Naive thymus-derived CD4-positive, alpha-beta T cell (primary cell): ENCODE measurements around the gene MAMSTR. TPM values are rescaled to one million over a fixed set of nuclear protein-coding genes. Genes with fewer than 3 reads are reported as not detected.
A peak's percentile ranks its signal among the peaks of the same experiment; 100 is the strongest.
"Not testable (repeated sequence)": the region's sequence is repeated elsewhere in the genome, so short reads cannot be mapped to it uniquely, and the experiment has no call there.

Experiments
- ATAC-seq: fragments of 150-1000 bp; cut with Tn5 transposase; 2 replicates; pipeline ENCODE4 v1.10.0; 2021; ENCODE audit warnings: mild to moderate bottlenecking, moderate library complexity
- CTCF ChIA-PET: fragments of 350-600 bp; sonication (Branson Sonifier 250); formaldehyde crosslinking; loops from one replicate; lab custom pipeline; 2021; ENCODE audit warnings: antibody characterized with exemption; lab: Charles Lee
- POLR2A ChIA-PET: fragments of 350-600 bp; sonication (Branson Sonifier 250); formaldehyde crosslinking; loops from one replicate; lab custom pipeline; 2021; ENCODE audit warnings: antibody characterized with exemption, inconsistent platforms; lab: Charles Lee
- DNase-seq, 9 donors: peaks; one replicate each; pipeline versions ENCODE4 v3.0.0 to v3.0.0-alpha.2; 2020 to 2022; ENCODE audit warnings: mixed read lengths in 1 of 9
- H3K27ac ChIP-seq: one replicate; pipeline ENCODE4 v1.7.0; 2013; ENCODE audit warnings: mild to moderate bottlenecking, low read depth, low read length, moderate library complexity
- H3K27me3 ChIP-seq, 2 donors: one replicate each; pipeline ENCODE4 v1.7.0; 2013; ENCODE audit warnings: low read length in 2 of 2, mild to moderate bottlenecking in 2 of 2, moderate library complexity in 2 of 2; ENCODE audit not compliant: control insufficient read depth in 2 of 2, insufficient read depth in 2 of 2
- H3K36me3 ChIP-seq, 3 experiments: 1 replicate in 2 of 3; 2 replicates in 1 of 3; pipeline ENCODE4 v1.7.0; 2013; ENCODE audit warnings: low read length in 3 of 3, mild to moderate bottlenecking in 3 of 3, moderate library complexity in 1 of 3; ENCODE audit not compliant: insufficient read depth in 3 of 3, control insufficient read depth in 2 of 3
- H3K4me1 ChIP-seq, 2 donors: one replicate each; pipeline ENCODE4 v1.7.0; 2013; ENCODE audit warnings: low read length in 2 of 2, mild to moderate bottlenecking in 2 of 2, moderate library complexity in 1 of 2; ENCODE audit not compliant: control insufficient read depth in 2 of 2, insufficient read depth in 2 of 2
- H3K4me3 ChIP-seq: 2 replicates; pipeline ENCODE4 v1.7.0; 2013; ENCODE audit warnings: mild to moderate bottlenecking, low read length
- H3K9me3 ChIP-seq, 3 experiments: 1 replicate in 2 of 3; 2 replicates in 1 of 3; pipeline ENCODE4 v1.7.0; 2013; ENCODE audit warnings: low read length in 3 of 3; ENCODE audit not compliant: control insufficient read depth in 2 of 3
- H3K27ac Mint-ChIP-seq, 9 donors: one replicate each; pipeline ENCODE4 v1.8.0; 2020 to 2022; ENCODE audit warnings: mixed read lengths in 9 of 9, mild to moderate bottlenecking in 8 of 9, moderate library complexity in 5 of 9, inconsistent platforms in 2 of 9
- H3K27me3 Mint-ChIP-seq, 5 donors: one replicate each; pipeline ENCODE4 v1.8.0; 2021 to 2022; ENCODE audit warnings: mixed read lengths in 5 of 5, mild to moderate bottlenecking in 1 of 5
- H3K36me3 Mint-ChIP-seq, 5 donors: one replicate each; pipeline ENCODE4 v1.8.0; 2020 to 2022; ENCODE audit warnings: mixed read lengths in 5 of 5, mild to moderate bottlenecking in 3 of 5, inconsistent platforms in 1 of 5
- H3K4me1 Mint-ChIP-seq, 7 donors: one replicate each; pipeline ENCODE4 v1.8.0; 2020 to 2022; ENCODE audit warnings: mixed read lengths in 7 of 7, mild to moderate bottlenecking in 3 of 7, inconsistent platforms in 1 of 7
- H3K4me3 Mint-ChIP-seq, 10 donors: one replicate each; pipeline ENCODE4 v1.8.0; 2020 to 2022; ENCODE audit warnings: mild to moderate bottlenecking in 10 of 10, mixed read lengths in 10 of 10, moderate library complexity in 6 of 10, inconsistent platforms in 2 of 10
- H3K9me3 Mint-ChIP-seq, 11 donors: one replicate each; pipeline ENCODE4 v1.8.0; 2020 to 2022; ENCODE audit warnings: mixed read lengths in 11 of 11, mild to moderate bottlenecking in 4 of 11, inconsistent platforms in 1 of 11, moderate library complexity in 1 of 11
- intact Hi-C, 2 donors: fragments of 100-400 bp; cut with micrococcal nuclease; formaldehyde crosslinking; loops; one replicate each; pipeline ENCODE4 v1.15.1; 2023
- polyA plus RNA-seq, 2 donors: library from polyadenylated mRNA; unstranded; fragments of 300-500 nt; fragmentation: Illumina TruSeq; gene quantifications; one replicate each; pipeline ENCODE4 v1.2.3, GENCODE V29; 2021
- total RNA-seq, 6 experiments: library from RNA in 5 of 6; stranded (reverse) in 5 of 6; gene quantifications; 1 replicate in 5 of 6; 2 replicates in 1 of 6; pipeline ENCODE4 v1.2.3 and lab custom pipeline; 2021 to 2026

MAMSTR gene
- total and polyA plus RNA-seq, 7 experiments from 2014 or later = 0.25 to 2.1 (median 0.87) TPM

DNA sequence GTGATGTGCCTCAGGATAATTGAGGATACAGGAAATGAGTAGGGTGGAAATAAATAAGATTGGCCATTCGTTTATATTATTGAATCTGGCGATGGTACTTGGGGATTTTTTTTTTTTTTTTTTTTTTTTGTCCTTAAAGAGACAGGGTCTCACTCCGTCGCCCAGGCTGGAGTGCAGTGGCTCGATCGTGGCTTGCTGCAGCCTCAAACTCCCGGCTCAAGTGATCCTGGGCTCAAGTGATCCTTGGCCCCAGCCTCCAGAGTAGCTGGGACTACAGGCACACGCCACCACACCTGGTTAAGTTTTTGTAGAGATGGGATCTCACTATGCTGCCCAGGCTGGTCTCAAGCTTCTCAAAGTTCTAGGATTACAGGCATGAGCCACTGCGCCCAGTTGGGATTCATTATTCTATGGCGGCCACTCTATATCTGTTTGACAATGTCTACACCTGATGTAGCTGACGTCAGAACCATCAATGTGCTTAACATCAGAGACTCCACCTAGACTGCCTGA is 2.7 kb upstream of the MAMSTR start:
- intact Hi-C loops = loop anchor here (5.0 to 10.0 kb wide), 3 partner anchors 115 to 1153 kb away; partner anchors contain the start of genes AKT1S1 (in 1 of the 2), HSD17B14 (in 1 of the 2) and TBC1D17 (in 1 of the 2)
- ATAC-seq (no peak), DNase-seq (no peak)
- peaks cover 5 to 27% of the 10 kb centered on the region in 2 donors for H3K4me1 ChIP-seq
- Mint-ChIP-seq H3K36me3 (peaks cover 9 to 17% (median 14%) of the 10 kb centered on the region in 5 donors), H3K27ac (peak overlapping the region in 3 of 9 donors; percentile 28 to 84 (median 52)), H3K4me3 (peak overlapping the region in 3 of 10 donors; percentile 16 to 49 (median 27)), H3K4me1 (peaks cover 24 to 40% (median 35%) of the 10 kb centered on the region in 7 donors), H3K9me3 (peaks cover 0 to 17% (median 15%) of the 10 kb centered on the region in 11 donors), H3K27me3 (no peaks in the 10 kb centered on the region)
- no peak overlapping the region for H3K27ac ChIP-seq
- H3K27me3 ChIP-seq = no peaks in the 10 kb centered on the region
- ChIA-PET CTCF (no interaction called here), POLR2A (no interaction called here)
- H3K4me3 ChIP-seq = no peak overlapping the region
- no peaks in the 10 kb centered on the region for H3K36me3 ChIP-seq
- peaks cover 0 to 9% (median 0%) of the 10 kb centered on the region in 3 experiments for H3K9me3 ChIP-seq

DNA sequence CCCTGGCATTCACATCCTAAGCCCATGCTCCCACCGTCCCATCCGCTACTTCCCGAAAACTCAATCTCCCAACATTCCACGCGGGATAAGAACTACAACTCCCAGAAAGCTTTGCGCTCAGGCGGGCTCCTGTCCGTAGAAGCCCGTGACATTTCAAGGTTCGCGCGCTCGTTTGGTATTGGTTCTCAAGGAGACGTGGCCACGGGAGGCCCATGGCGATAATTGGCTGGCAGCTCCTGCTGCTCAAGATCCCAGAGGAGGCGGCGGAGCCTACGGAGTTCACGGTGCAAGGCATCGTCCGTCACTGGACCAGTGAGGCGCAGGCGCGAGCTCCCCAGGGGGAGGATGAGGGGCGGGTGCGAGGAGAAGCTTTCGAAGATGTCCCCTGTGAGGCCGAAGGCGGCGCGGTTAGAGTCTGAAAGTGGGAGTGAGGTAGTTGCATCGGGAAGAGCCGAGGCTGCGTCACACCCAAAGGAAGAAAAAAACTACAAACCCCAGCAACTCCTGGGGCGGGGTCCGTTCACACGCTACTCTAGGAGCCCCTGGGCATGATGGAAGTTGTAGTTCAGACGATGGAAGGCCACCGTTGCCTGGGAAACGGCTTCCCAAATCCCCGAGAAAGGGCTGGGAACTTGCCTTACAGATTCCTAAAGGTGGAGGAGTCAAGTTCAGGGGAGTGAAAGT is 1.2 kb upstream of the MAMSTR start:
- ChIA-PET POLR2A (interaction anchor here (0.6 to 1.7 kb wide), 2 partner anchors 75 to 280 kb away, joined by 4 to 8 read pairs; partner anchors contain the start of gene CA11), CTCF (no interaction called here)
- intact Hi-C loops = loop anchor here (1.0 to 10.0 kb wide), 7 partner anchors 18 to 1154 kb away; partner anchors contain the start of genes DBP (in 2 of the 2), RPL18 (in 2 of the 2), SPHK2 (in 2 of the 2) and AKT1S1 (in 1 of the 2)

DNA sequence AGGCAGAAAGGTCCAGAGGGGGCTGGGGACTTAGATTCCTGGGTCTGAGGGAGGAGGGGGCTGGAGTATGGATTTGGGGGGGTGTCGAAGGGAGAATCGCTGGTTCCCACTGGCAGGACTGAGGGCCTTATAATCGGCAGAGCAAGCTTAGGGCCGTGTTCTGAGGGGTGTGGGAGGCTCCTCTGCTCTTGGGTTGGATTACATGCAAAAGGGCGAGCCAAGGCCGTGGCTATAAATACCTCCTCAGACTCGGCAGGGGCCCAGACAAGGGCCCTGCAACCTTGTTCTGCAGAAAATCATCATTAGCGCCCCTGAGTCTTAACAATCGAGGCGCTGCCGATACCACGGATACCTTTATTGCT is 707 bp upstream of the MAMSTR start:
- ATAC-seq = no peak
- H3K27me3 ChIP-seq = no peaks in the 10 kb centered on the region
- peak overlapping the region; percentile 92 for H3K4me3 ChIP-seq

More for the DNA sequence above, 1.2 kb upstream of the MAMSTR start:
- no peaks in the 10 kb centered on the region for H3K27me3 Mint-ChIP-seq
- H3K4me3 Mint-ChIP-seq = peak overlapping the region; percentile 80 to 99 (median 97)
- H3K36me3 Mint-ChIP-seq = peaks cover 3 to 10% (median 8%) of the 10 kb centered on the region in 5 donors
- ATAC-seq (peak; percentile 91), DNase-seq (peak; percentile 77 to 93 (median 89))
- H3K9me3 Mint-ChIP-seq = peaks cover 0 to 11% (median 8%) of the 10 kb centered on the region in 11 donors
- H3K4me3 ChIP-seq = peak overlapping the region; percentile 92
- H3K27ac Mint-ChIP-seq = peak overlapping the region; percentile 98 to 100 (median 99)
- peaks cover 5 to 17% of the 10 kb centered on the region in 2 donors for H3K4me1 ChIP-seq
- peak overlapping the region; percentile 80 for H3K27ac ChIP-seq
- H3K4me1 Mint-ChIP-seq = peaks cover 19 to 30% (median 25%) of the 10 kb centered on the region in 7 donors
- H3K9me3 ChIP-seq = no peaks in the 10 kb centered on the region
- H3K36me3 ChIP-seq = no peaks in the 10 kb centered on the region
- H3K27me3 ChIP-seq = no peaks in the 10 kb centered on the region

DNA sequence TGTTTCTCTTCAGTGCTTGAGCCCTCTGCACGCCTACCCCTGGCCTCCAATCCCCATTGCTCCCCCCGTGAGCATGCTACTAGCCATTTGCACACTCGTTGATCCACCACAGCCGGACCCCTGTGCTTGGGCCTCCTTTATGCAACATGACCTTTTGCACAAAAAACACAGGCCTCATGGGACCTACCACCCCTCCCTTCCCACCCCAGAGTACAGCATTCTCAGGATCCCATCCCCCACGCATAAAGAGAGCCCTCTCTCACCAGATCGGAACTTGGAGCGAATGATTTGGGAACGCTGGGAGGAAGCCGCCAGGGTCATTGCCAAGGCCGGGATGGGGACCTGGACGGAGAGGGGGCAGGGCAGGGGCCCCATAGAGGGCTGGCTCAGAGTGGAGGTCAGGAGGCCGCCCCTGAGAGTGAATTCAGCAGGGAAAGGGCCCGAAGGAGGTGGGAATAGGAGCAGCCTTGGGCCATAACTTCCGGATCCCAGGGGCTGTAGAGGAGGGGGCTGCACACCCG is 754 bp downstream of the MAMSTR start:
- DNase-seq = no peak
- no peaks in the 10 kb centered on the region for H3K36me3 Mint-ChIP-seq
- Histone ChIP-seq H3K4me3 (no peak overlapping the region), H3K27me3 (no peaks in the 10 kb centered on the region), H3K4me1 (peaks cover 8 to 9% of the 10 kb centered on the region in 2 donors), H3K36me3 (peaks cover 0 to 1% (median 0%) of the 10 kb centered on the region in 3 experiments), H3K9me3 (no peaks in the 10 kb centered on the region), H3K27ac (no peak overlapping the region)
- H3K4me1 Mint-ChIP-seq = peaks cover 12 to 25% (median 22%) of the 10 kb centered on the region in 7 donors
- H3K9me3 Mint-ChIP-seq = no peaks in the 10 kb centered on the region
- intact Hi-C loops = no loop called here
- ATAC-seq = no peak
- H3K27me3 Mint-ChIP-seq = no peaks in the 10 kb centered on the region
- ChIA-PET POLR2A (no interaction called here), CTCF (no interaction called here)
- peak overlapping the region in 1 of 9 donors; percentile 63 for H3K27ac Mint-ChIP-seq
- H3K4me3 Mint-ChIP-seq = peak overlapping the region in 3 of 10 donors; percentile 4 to 17 (median 17)

More for the DNA sequence above, 707 bp upstream of the MAMSTR start:
- H3K4me3 Mint-ChIP-seq = peak overlapping the region; percentile 80 to 99 (median 97)
- no peak for DNase-seq
- ChIA-PET POLR2A (interaction anchor here (1.7 kb wide), 1 partner anchor 75 kb away, joined by 8 read pairs; the partner anchor contains the start of gene CA11), CTCF (no interaction called here)
- H3K36me3 ChIP-seq = no peaks in the 10 kb centered on the region
- peak overlapping the region; percentile 98 to 100 (median 99) for H3K27ac Mint-ChIP-seq
- no peak overlapping the region for H3K27ac ChIP-seq
- H3K9me3 ChIP-seq = no peaks in the 10 kb centered on the region
- peaks cover 14 to 25% (median 21%) of the 10 kb centered on the region in 7 donors for H3K4me1 Mint-ChIP-seq
- intact Hi-C loops = loop anchor here (1.0 to 10.0 kb wide), 7 partner anchors 18 to 1155 kb away; partner anchors contain the start of genes RPL18 (in 2 of the 2), SPHK2 (in 2 of the 2), AKT1S1 (in 1 of the 2) and DBP (in 1 of the 2)
- peaks cover 3 to 6% (median 3%) of the 10 kb centered on the region in 5 donors for H3K36me3 Mint-ChIP-seq
- no peaks in the 10 kb centered on the region for H3K27me3 Mint-ChIP-seq
- H3K9me3 Mint-ChIP-seq = peaks cover 0 to 7% (median 4%) of the 10 kb centered on the region in 11 donors
- H3K4me1 ChIP-seq = peaks cover 5 to 13% of the 10 kb centered on the region in 2 donors

DNA sequence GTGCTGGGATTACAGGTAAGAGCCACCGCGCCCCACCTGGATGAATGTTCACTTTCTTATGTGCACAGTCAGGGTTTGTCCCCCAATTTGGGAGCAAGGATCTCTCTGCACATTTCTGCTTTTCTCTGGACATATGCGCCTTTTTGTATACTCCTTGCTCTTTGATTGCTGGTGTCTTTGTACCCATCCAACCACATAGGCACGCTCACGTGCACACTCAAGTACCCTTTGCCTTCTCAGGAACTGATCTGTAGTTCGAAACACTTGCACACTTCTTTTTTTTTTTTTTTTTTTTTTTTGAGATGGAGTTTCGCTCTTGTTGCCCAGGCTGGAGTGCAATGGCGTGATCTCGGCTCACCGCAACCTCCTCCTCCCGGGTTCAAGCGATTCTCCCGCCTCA is 1.4 kb downstream of the MAMSTR start:
- H3K27ac ChIP-seq, DNase-seq, CTCF ChIA-PET, H3K4me3 ChIP-seq, H3K36me3 ChIP-seq, H3K36me3 Mint-ChIP-seq, intact Hi-C loops, H3K27me3 ChIP-seq, H3K9me3 ChIP-seq, POLR2A ChIA-PET, ATAC-seq, H3K27ac Mint-ChIP-seq, H3K9me3 Mint-ChIP-seq, H3K27me3 Mint-ChIP-seq: not testable (repeated sequence)
- peaks cover 13 to 15% of the 10 kb centered on the region in 2 donors for H3K4me1 ChIP-seq
- peaks cover 14 to 31% (median 24%) of the 10 kb centered on the region in 7 donors for H3K4me1 Mint-ChIP-seq
- H3K4me3 Mint-ChIP-seq = peak overlapping the region in 1 of 10 donors; percentile 43

DNA sequence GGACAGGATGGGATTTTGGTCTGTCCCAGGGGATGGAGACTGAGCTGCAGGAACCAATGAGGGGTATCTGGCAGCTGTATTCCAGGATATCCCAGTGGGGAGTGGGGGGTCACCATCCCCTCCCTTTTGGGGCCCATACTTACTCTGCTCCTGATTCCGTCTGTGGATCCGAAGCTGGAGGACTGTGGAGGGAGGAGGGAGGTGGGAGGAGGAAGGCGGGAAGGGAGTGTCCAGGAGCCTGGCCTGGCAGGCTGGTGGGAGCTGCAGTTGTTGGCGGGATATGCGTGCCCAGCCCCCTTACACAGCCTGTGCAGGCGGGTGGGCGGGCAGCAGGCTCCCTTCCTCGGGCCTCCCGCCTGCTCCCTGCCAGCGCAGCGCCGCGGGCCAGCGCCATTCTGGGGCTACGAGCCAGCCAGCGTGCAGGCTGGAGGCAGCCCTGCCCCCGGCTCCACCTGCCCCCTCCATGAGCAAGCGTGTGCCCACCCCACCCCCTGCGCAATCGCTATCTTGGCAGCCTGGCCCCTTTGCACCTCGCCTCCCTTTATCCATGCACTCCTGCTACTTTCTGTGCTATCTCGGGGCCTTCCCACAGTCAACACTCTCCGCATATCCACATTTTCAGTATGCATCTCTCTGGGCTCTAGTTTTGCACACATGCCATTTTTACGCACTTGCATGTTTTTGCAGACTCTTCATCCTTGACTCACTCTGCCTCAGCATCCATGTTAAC is 2.8 kb downstream of the MAMSTR start:
- no peak for ATAC-seq
- no peaks in the 10 kb centered on the region for H3K9me3 Mint-ChIP-seq
- peaks cover 0 to 4% (median 0%) of the 10 kb centered on the region in 3 experiments for H3K36me3 ChIP-seq
- H3K27me3 Mint-ChIP-seq = no peaks in the 10 kb centered on the region
- ChIA-PET CTCF (interaction anchor here (0.8 kb wide), 1 partner anchor 31 kb away, joined by 3 read pairs; no protein-coding TSS in a partner anchor), POLR2A (interaction anchor here (3.8 kb wide), 1 partner anchor 9 kb away, joined by 21 read pairs; no protein-coding TSS in a partner anchor)
- H3K27ac Mint-ChIP-seq = peak overlapping the region in 4 of 9 donors; percentile 32 to 82 (median 64)
- peaks cover 0 to 2% (median 0%) of the 10 kb centered on the region in 5 donors for H3K36me3 Mint-ChIP-seq
- no peaks in the 10 kb centered on the region for H3K27me3 ChIP-seq
- no peak for DNase-seq
- intact Hi-C loops = no loop called here
- H3K4me3 ChIP-seq = no peak overlapping the region
- H3K9me3 ChIP-seq = no peaks in the 10 kb centered on the region
- peaks cover 19 to 35% (median 28%) of the 10 kb centered on the region in 7 donors for H3K4me1 Mint-ChIP-seq
- H3K4me1 ChIP-seq = peaks cover 17% of the 10 kb centered on the region in 2 donors
- H3K27ac ChIP-seq = no peak overlapping the region
- peak overlapping the region in 6 of 10 donors; percentile 4 to 60 (median 34) for H3K4me3 Mint-ChIP-seq
